HL-60 (cell line): Measurements from ENCODE around the gene TRIM6.

Experiments used
- DNase-seq, 2 experiments: peaks; one replicate each; pipeline ENCODE4 v3.0.0-alpha.2; 2010 to 2020; ENCODE audit warnings: low read depth in 1 of 2, low spot score in 1 of 2
- H3K27ac ChIP-seq: fragments of 250-450 bp; sonication (Bioruptor Pico); replicated peaks from 2 replicates; pipeline ENCODE4 v1.5.1; 2020; ENCODE audit warnings: mild to moderate bottlenecking, moderate library complexity
- H3K27me3 ChIP-seq: fragments of 250-450 bp; sonication (Bioruptor Pico); 2 replicates; pipeline ENCODE4 v1.5.1; 2021; ENCODE audit warnings: mild to moderate bottlenecking, moderate library complexity; ENCODE audit not compliant: insufficient read depth, poor library complexity, severe bottlenecking
- H3K4me3 ChIP-seq: replicated peaks from 2 replicates; pipeline ENCODE4 v1.5.1; 2011; ENCODE audit warnings: mild to moderate bottlenecking, control low read depth, low read length; ENCODE audit not compliant: insufficient read depth
- CTCF ChIP-seq: IDR thresholded peaks from one replicate; pipeline ENCODE4 v1.5.1; 2011; ENCODE audit warnings: low read length, control low read depth, inconsistent platforms; ENCODE audit not compliant: insufficient read depth
- GABPA ChIP-seq: IDR thresholded peaks from 2 replicates; pipeline ENCODE4 v1.6.1; 2012; ENCODE audit warnings: low read depth
- POLR2AphosphoS5 ChIP-seq: IDR thresholded peaks from 2 replicates; pipeline ENCODE4 v1.6.1; 2012; ENCODE audit warnings: low read depth
- REST ChIP-seq: IDR thresholded peaks from 2 replicates; pipeline ENCODE4 v1.6.1; 2012; ENCODE audit warnings: low read depth; ENCODE audit not compliant: insufficient replicate concordance
- SPI1 ChIP-seq: IDR thresholded peaks from 2 replicates; pipeline ENCODE4 v1.6.1; 2012; ENCODE audit warnings: low read depth, mild to moderate bottlenecking, borderline replicate concordance

Gene TRIM6

GRCh38 chr11:5553343-5553742, 43.1 kb upstream of the TRIM6 start:
- DNase-seq, result no peak
- H3K27ac ChIP-seq, result no peak overlapping the region
- no peak overlapping the region for H3K4me3 ChIP-seq
- H3K27me3 ChIP-seq, result no peaks in the 10 kb centered on the region
- no peak for TF ChIP-seq POLR2AphosphoS5
- TF ChIP-seq GABPA, result no peak
- no peak for TF ChIP-seq REST
- no peak for TF ChIP-seq SPI1
- no peak for TF ChIP-seq CTCF

- Histone ChIP-seq H3K4me3 (no peak overlapping the region), H3K27me3 (no peaks in the 10 kb centered on the region), H3K27ac (no peak overlapping the region)
- TF ChIP-seq GABPA (no peak), CTCF (no peak), SPI1 (no peak), POLR2AphosphoS5 (no peak), REST (no peak)
- DNase-seq, result no peak
These were observed 39.7 kb upstream of the TRIM6 start for GRCh38 chr11:5556596-5557188.

GRCh38 chr11:5557751-5558150, 38.7 kb upstream of the TRIM6 start:
- DNase-seq, result no peak
- Histone ChIP-seq H3K4me3 (no peak overlapping the region), H3K27ac (no peak overlapping the region), H3K27me3 (no peaks in the 10 kb centered on the region)
- TF ChIP-seq CTCF (no peak), GABPA (no peak), REST (no peak), SPI1 (no peak), POLR2AphosphoS5 (no peak)
